SK-N-SH treated with all-trans-retinoic acid at 6 μM for 48 hours (cell line): Measurements from ENCODE around the gene CLIP3.

Source experiments
- ARNTL ChIP-seq: fragments of 450-650 bp; formaldehyde crosslinking; IDR thresholded peaks from 2 replicates; pipeline ENCODE4 v1.5.0; 2020; ENCODE audit warnings: low read depth, mild to moderate bottlenecking, moderate library complexity, borderline replicate concordance
- ESRRG ChIP-seq: fragments of 250-450 bp; sonication (Bioruptor Pico); IDR thresholded peaks from 2 replicates; pipeline ENCODE4 v1.6.1; 2021; ENCODE audit warnings: mild to moderate bottlenecking
- PPARA ChIP-seq: fragments of 250-450 bp; sonication (Bioruptor Pico); IDR thresholded peaks from 2 replicates; pipeline ENCODE4 v1.5.0; 2020; ENCODE audit warnings: mild to moderate bottlenecking, borderline replicate concordance
- RARB ChIP-seq: fragments of 250-450 bp; sonication (Bioruptor Pico); IDR thresholded peaks from 2 replicates; pipeline ENCODE4 v1.8.0; 2021; ENCODE audit warnings: mild to moderate bottlenecking, moderate library complexity
- TCF4 ChIP-seq: fragments of 250-450 bp; sonication (Bioruptor Pico); IDR thresholded peaks from 2 replicates; pipeline ENCODE4 v1.8.0; 2021; ENCODE audit warnings: mild to moderate bottlenecking, moderate library complexity, borderline replicate concordance
- ZFP3 ChIP-seq: fragments of 250-450 bp; sonication (Bioruptor Pico); IDR thresholded peaks from 2 replicates; pipeline ENCODE4 v1.5.0; 2020; ENCODE audit warnings: mild to moderate bottlenecking, moderate library complexity
- ZFP30 ChIP-seq: fragments of 450-650 bp; formaldehyde crosslinking; IDR thresholded peaks from 2 replicates; pipeline ENCODE4 v1.5.0; 2022; ENCODE audit warnings: mild to moderate bottlenecking, moderate library complexity
- ZNF565 ChIP-seq: fragments of 450-650 bp; formaldehyde crosslinking; conservative IDR thresholded peaks from 2 replicates; pipeline ENCODE4 v1.5.0; 2020; ENCODE audit warnings: low read depth, mild to moderate bottlenecking, moderate library complexity
- ZNF8 ChIP-seq: fragments of 450-650 bp; formaldehyde crosslinking; IDR thresholded peaks from 2 replicates; pipeline ENCODE4 v1.5.0; 2020; ENCODE audit warnings: mild to moderate bottlenecking, moderate library complexity
- TF ChIP-seq, protein P1 (sequence below): fragments of 250-450 bp; sonication (Bioruptor Pico); IDR thresholded peaks from 2 replicates; pipeline ENCODE4 v1.8.0; 2020; ENCODE audit warnings: mild to moderate bottlenecking, moderate library complexity, borderline replicate concordance
- TF ChIP-seq, protein P2 (sequence below): fragments of 250-450 bp; sonication (Bioruptor Pico); IDR thresholded peaks from 2 replicates; pipeline ENCODE4 v1.5.1; 2021; ENCODE audit warnings: mild to moderate bottlenecking, moderate library complexity

DNA sequence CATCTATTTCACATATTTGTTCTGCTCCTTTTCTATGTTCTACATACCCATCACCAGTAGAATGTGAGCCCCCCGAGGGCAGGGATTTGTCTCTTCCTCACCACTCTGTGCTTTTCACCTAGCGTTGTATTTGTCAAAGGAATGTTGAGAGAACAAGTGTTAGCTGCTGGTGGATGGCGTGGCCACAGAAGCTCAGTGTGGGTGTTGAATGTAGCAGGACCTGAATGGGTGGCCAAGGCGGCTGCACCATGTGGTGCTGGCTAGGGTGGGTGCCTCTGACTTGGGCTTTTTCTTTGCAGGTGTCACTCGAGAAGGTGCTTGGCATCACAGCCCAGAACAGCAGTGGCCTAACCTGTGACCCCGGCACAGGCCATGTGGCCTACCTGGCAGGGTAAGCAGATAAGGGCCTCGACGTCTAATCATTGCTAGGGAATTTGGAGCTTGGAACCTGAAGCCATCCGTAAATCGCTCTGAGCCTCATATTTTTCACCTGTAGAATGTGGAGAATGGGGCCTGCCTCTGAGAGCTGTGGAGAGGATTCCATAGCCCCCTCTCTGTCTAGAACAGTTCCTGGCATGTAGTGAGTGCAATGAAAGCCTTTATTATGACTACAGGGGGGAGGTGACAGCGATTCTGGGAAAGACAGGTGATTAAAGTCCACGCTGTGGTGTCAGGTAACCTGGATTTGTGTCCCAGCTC is 26.0 kb upstream of the CLIP3 start:
- TF ChIP-seq ZFP3 (no peak), RARB (no peak), ARNTL (CRISPR knock-in tag) (no peak), PPARA (CRISPR knock-in tag) (no peak), ESRRG (CRISPR knock-in tag) (no peak), ZFP30 (CRISPR knock-in tag) (no peak), ZNF8 (CRISPR knock-in tag) (no peak), ZNF565 (no peak), TCF4 (CRISPR knock-in tag) (no peak)
- TF ChIP-seq, protein P1, sequence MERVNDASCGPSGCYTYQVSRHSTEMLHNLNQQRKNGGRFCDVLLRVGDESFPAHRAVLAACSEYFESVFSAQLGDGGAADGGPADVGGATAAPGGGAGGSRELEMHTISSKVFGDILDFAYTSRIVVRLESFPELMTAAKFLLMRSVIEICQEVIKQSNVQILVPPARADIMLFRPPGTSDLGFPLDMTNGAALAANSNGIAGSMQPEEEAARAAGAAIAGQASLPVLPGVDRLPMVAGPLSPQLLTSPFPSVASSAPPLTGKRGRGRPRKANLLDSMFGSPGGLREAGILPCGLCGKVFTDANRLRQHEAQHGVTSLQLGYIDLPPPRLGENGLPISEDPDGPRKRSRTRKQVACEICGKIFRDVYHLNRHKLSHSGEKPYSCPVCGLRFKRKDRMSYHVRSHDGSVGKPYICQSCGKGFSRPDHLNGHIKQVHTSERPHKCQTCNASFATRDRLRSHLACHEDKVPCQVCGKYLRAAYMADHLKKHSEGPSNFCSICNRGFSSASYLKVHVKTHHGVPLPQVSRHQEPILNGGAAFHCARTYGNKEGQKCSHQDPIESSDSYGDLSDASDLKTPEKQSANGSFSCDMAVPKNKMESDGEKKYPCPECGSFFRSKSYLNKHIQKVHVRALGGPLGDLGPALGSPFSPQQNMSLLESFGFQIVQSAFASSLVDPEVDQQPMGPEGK (CRISPR knock-in tag) = no peak
- TF ChIP-seq, protein P2, sequence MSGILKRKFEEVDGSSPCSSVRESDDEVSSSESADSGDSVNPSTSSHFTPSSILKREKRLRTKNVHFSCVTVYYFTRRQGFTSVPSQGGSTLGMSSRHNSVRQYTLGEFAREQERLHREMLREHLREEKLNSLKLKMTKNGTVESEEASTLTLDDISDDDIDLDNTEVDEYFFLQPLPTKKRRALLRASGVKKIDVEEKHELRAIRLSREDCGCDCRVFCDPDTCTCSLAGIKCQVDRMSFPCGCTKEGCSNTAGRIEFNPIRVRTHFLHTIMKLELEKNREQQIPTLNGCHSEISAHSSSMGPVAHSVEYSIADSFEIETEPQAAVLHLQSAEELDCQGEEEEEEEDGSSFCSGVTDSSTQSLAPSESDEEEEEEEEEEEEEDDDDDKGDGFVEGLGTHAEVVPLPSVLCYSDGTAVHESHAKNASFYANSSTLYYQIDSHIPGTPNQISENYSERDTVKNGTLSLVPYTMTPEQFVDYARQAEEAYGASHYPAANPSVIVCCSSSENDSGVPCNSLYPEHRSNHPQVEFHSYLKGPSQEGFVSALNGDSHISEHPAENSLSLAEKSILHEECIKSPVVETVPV (CRISPR knock-in tag) = no peak
